Breast epithelium (tissue), 3 donors: ENCODE results near the gene AFF3.

Experiments
- CTCF ChIP-seq, 3 donors: fragments of 450-650 bp; IDR thresholded peaks; one replicate each; pipeline ENCODE4 v1.5.1; 2016 to 2017; ENCODE audit warnings: antibody characterized with exemption in 3 of 3, mild to moderate bottlenecking in 3 of 3, moderate library complexity in 3 of 3
- POLR2AphosphoS5 ChIP-seq, 3 donors: sonication (generic); formaldehyde crosslinking; IDR thresholded peaks; one replicate each; pipeline ENCODE4 v1.6.1; 2017; ENCODE audit warnings: antibody characterized with exemption in 3 of 3

- TF ChIP-seq CTCF (IDR thresholded peaks at IDR 0.05) (no peak), POLR2AphosphoS5 (IDR thresholded peaks at IDR 0.05) (no peak)
Measured at GRCh38 chr2:99998651-99999320, 143.6 kb downstream of the AFF3 start.
